Cardiac fibroblast (primary cell): ENCODE results near the gene PTX4.

Experiments used
- DNase-seq, 2 donors: peaks; one replicate each; pipeline versions ENCODE4 v3.0.0 to v3.0.0-alpha.2; 2010; ENCODE audit warnings: low read depth in 2 of 2
- H3K4me3 ChIP-seq, 2 donors: replicated peaks in 1 of 2; 1 replicate in 1 of 2; 2 replicates in 1 of 2; pipeline ENCODE4 v1.5.1; 2011; ENCODE audit warnings: low read depth in 2 of 2, low read length in 2 of 2, mild to moderate bottlenecking in 2 of 2, moderate library complexity in 1 of 2
- TF ChIP-seq, protein P1 (sequence below): IDR thresholded peaks from one replicate; pipeline ENCODE4 v1.5.1; 2011; ENCODE audit warnings: low read depth, mild to moderate bottlenecking, low read length, inconsistent platforms

The PTX4 gene

DNA sequence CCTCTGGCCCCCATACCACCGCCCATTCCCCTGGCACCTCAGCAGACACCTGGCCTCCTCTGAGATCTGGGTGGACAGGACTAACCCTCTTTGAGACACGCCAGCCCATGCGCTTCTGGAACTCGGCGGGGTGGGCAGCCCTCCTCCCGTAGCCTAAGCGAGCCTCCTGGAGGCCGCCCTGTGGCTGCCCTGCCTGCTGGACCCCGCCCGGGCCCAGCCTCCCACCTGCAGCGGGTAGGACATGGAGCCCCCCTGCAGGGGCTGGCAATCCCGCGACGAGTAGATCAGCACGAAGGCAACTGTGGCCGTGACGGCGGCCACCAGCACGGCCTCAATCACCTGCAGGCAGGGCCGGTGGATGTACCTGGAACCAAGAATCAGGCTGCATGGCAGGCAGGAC is 36.2 kb downstream of the PTX4 start:
- DNase-seq: no peak
- TF ChIP-seq, protein P1, sequence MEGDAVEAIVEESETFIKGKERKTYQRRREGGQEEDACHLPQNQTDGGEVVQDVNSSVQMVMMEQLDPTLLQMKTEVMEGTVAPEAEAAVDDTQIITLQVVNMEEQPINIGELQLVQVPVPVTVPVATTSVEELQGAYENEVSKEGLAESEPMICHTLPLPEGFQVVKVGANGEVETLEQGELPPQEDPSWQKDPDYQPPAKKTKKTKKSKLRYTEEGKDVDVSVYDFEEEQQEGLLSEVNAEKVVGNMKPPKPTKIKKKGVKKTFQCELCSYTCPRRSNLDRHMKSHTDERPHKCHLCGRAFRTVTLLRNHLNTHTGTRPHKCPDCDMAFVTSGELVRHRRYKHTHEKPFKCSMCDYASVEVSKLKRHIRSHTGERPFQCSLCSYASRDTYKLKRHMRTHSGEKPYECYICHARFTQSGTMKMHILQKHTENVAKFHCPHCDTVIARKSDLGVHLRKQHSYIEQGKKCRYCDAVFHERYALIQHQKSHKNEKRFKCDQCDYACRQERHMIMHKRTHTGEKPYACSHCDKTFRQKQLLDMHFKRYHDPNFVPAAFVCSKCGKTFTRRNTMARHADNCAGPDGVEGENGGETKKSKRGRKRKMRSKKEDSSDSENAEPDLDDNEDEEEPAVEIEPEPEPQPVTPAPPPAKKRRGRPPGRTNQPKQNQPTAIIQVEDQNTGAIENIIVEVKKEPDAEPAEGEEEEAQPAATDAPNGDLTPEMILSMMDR: no peak
- no peak overlapping the region for H3K4me3 ChIP-seq

GRCh38 chr16:1451702-1452392 is 36.9 kb downstream of the PTX4 start:
- H3K4me3 ChIP-seq: no peak overlapping the region
- DNase-seq: no peak
- TF ChIP-seq, protein P1: no peak

DNA sequence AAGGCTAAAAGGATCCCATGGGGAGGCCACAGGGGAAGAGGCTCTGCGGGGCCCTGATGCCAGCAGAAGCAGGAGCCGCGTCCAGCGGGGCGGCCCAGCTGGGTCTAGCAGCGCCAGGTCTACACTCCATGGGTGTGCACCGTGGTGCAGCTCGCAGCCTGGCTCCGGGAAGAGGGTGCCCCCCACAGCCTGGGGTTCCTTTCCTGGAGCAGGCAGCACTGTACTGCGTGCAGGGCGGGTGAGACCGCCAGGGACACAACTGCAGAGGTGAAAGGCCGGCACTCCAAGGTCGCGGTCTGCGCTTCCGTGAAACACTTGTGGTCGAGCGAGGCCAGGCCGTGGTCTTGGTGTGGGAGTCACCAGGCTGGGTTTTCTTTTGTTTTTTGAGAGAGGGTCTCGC is 37.9 kb downstream of the PTX4 start:
- TF ChIP-seq, protein P1: no peak
- no peak overlapping the region for H3K4me3 ChIP-seq
- DNase-seq: no peak

- H3K4me3 ChIP-seq: no peak overlapping the region
- TF ChIP-seq, protein P1: no peak
- DNase-seq: no peak
Measured at GRCh38 chr16:1450218-1450617, 38.5 kb downstream of the PTX4 start.

GRCh38 chr16:1449201-1449788 is 39.4 kb downstream of the PTX4 start:
- DNase-seq: no peak
- TF ChIP-seq, protein P1: no peak
- no peak overlapping the region for H3K4me3 ChIP-seq

- DNase-seq: no peak
- H3K4me3 ChIP-seq: no peak overlapping the region
- TF ChIP-seq, protein P1: no peak
Measured at GRCh38 chr16:1448536-1449116, 40.1 kb downstream of the PTX4 start.
